MM.1S (cell line): ENCODE data around the gene FPR1.
"Not testable (repeated sequence)": the region's sequence is repeated elsewhere in the genome, so short reads cannot be mapped to it uniquely, and the experiment has no call there.

ENCODE experiments used
- DNase-seq: peaks from one replicate; pipeline ENCODE4 v3.0.0-alpha.2; 2015
- H2AFZ ChIP-seq: fragments of 300-600 bp; sonication (generic); 2 replicates; pipeline ENCODE4 v1.6.0; 2016; ENCODE audit warnings: antibody characterized with exemption, low read length
- H3F3A ChIP-seq: fragments of 300-600 bp; sonication (generic); 2 replicates; pipeline ENCODE4 v1.6.1; 2016; ENCODE audit warnings: mild to moderate bottlenecking, antibody characterized with exemption, low read length, moderate library complexity, mixed read lengths; ENCODE audit not compliant: insufficient read depth
- H3K27ac ChIP-seq: fragments of 300-600 bp; sonication (generic); 2 replicates; pipeline ENCODE4 v1.5.1; 2016; ENCODE audit warnings: mild to moderate bottlenecking, low read length
- H3K27me3 ChIP-seq: fragments of 300-600 bp; sonication (generic); replicated peaks from 2 replicates; pipeline ENCODE4 v1.6.0; 2016; ENCODE audit warnings: low read length; ENCODE audit not compliant: insufficient read depth
- H3K36me3 ChIP-seq: fragments of 300-600 bp; sonication (generic); replicated peaks from 2 replicates; pipeline ENCODE4 v1.6.1; 2016; ENCODE audit warnings: mild to moderate bottlenecking, low read length, mixed read lengths; ENCODE audit not compliant: insufficient read depth
- H3K4me1 ChIP-seq: fragments of 300-600 bp; sonication (generic); 2 replicates; pipeline ENCODE4 v1.6.1; 2016; ENCODE audit warnings: low read length, mixed read lengths
- H3K4me2 ChIP-seq: fragments of 300-600 bp; sonication (generic); 2 replicates; pipeline ENCODE4 v1.6.0; 2016; ENCODE audit warnings: low read depth, low read length
- H3K4me3 ChIP-seq: fragments of 300-600 bp; sonication (generic); 2 replicates; pipeline ENCODE4 v1.5.1; 2016; ENCODE audit warnings: low read length, mixed read lengths
- H3K79me2 ChIP-seq: fragments of 300-600 bp; sonication (generic); 2 replicates; pipeline ENCODE4 v1.6.1; 2016; ENCODE audit warnings: mixed run types, low read length, mixed read lengths
- H3K9ac ChIP-seq: fragments of 300-600 bp; sonication (generic); 2 replicates; pipeline ENCODE4 v1.6.1; 2016; ENCODE audit warnings: low read length, mixed read lengths
- H3K9me2 ChIP-seq: fragments of 300-600 bp; sonication (generic); replicated peaks from 2 replicates; pipeline ENCODE4 v1.6.1; 2016; ENCODE audit warnings: mild to moderate bottlenecking, low read length, mixed read lengths; ENCODE audit not compliant: insufficient read depth
- H3K9me3 ChIP-seq: fragments of 300-600 bp; sonication (generic); replicated peaks from 2 replicates; pipeline ENCODE4 v1.6.1; 2016; ENCODE audit warnings: mild to moderate bottlenecking, low read length, mixed read lengths; ENCODE audit not compliant: insufficient read depth
- H4K20me1 ChIP-seq: fragments of 300-600 bp; sonication (generic); 2 replicates; pipeline ENCODE4 v1.6.1; 2016; ENCODE audit warnings: mild to moderate bottlenecking, low read length, moderate library complexity, mixed read lengths; ENCODE audit not compliant: insufficient read depth
- EZH2 ChIP-seq: fragments of 300-600 bp; sonication (generic); optimal IDR thresholded peaks from 2 replicates; pipeline ENCODE3; 2017; ENCODE audit warnings: low read depth, mild to moderate bottlenecking, antibody characterized with exemption, low read length, mixed read lengths
- EZH2phosphoT487 ChIP-seq: fragments of 300-600 bp; sonication (generic); IDR thresholded peaks from 2 replicates; pipeline ENCODE4 v1.6.1; 2018; ENCODE audit warnings: antibody characterized with exemption, low read length
- TF ChIP-seq, protein P1 (sequence below): fragments of 300-600 bp; sonication (generic); IDR thresholded peaks from 2 replicates; pipeline ENCODE4 v1.5.1; 2016; ENCODE audit warnings: antibody characterized with exemption, low read length, mixed read lengths

The FPR1 gene

DNA sequence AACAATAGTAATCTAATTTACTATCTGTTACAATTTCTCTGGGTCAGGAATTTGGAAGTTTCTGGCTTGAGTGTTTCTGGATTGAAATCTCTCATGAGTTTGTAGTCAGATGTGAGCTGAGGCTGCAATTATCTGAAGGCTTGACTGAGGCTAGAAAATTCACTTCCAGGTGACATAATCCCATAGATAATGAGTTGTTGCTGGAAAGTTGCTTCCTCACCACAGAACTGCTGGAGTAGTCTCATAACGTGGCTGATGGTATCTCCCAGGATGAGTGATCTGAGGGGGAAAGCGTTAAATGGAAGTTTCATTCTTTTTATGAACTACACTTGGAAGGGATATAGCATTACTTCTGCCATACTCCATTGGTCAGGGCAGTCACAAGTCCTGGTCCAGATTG lies 28.0 kb upstream of the FPR1 start:
- H3K36me3 ChIP-seq: no peaks in the 10 kb centered on the region
- no peak overlapping the region for H3K4me2 ChIP-seq
- no peaks in the 10 kb centered on the region for H3K9me2 ChIP-seq
- H3F3A ChIP-seq: no peaks in the 10 kb centered on the region
- no peaks in the 10 kb centered on the region; the same call in 1 of the 2 replicates for H3K9me3 ChIP-seq
- H2AFZ ChIP-seq: no peak overlapping the region
- H3K4me1 ChIP-seq: no peaks in the 10 kb centered on the region
- DNase-seq: no peak
- no peaks in the 10 kb centered on the region for H4K20me1 ChIP-seq
- H3K4me3 ChIP-seq: no peak overlapping the region
- no peak for TF ChIP-seq EZH2phosphoT487
- no peak for TF ChIP-seq EZH2
- TF ChIP-seq, protein P1, sequence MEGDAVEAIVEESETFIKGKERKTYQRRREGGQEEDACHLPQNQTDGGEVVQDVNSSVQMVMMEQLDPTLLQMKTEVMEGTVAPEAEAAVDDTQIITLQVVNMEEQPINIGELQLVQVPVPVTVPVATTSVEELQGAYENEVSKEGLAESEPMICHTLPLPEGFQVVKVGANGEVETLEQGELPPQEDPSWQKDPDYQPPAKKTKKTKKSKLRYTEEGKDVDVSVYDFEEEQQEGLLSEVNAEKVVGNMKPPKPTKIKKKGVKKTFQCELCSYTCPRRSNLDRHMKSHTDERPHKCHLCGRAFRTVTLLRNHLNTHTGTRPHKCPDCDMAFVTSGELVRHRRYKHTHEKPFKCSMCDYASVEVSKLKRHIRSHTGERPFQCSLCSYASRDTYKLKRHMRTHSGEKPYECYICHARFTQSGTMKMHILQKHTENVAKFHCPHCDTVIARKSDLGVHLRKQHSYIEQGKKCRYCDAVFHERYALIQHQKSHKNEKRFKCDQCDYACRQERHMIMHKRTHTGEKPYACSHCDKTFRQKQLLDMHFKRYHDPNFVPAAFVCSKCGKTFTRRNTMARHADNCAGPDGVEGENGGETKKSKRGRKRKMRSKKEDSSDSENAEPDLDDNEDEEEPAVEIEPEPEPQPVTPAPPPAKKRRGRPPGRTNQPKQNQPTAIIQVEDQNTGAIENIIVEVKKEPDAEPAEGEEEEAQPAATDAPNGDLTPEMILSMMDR: no peak
- no peaks in the 10 kb centered on the region for H3K27me3 ChIP-seq
- no peak overlapping the region for H3K27ac ChIP-seq
- no peak overlapping the region for H3K9ac ChIP-seq
- no peaks in the 10 kb centered on the region for H3K79me2 ChIP-seq

DNA sequence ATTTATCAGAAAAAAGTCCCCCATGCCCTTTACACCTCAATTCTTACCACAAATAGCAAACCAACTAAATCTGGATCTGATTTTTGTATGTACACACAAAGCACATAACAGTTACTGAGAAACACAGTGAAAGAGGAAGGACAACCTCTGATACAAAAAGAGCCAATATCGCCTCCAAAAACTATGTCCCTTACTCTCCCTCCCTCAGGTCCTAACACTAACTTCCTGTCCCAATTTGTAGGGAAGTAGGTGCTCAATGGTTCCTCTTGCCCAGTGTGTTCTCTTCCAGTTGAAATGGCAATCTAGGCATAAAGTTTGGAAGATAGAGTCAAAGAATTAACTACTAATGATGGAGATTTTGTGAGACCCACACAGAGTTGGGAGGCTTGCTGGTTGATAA lies 27.5 kb upstream of the FPR1 start:
- Histone ChIP-seq H3K4me3 (no peak overlapping the region), H3K27me3 (no peaks in the 10 kb centered on the region), H3K9me2 (no peaks in the 10 kb centered on the region), H3K4me2 (no peak overlapping the region), H3F3A (no peaks in the 10 kb centered on the region), H2AFZ (no peak overlapping the region), H3K4me1 (no peaks in the 10 kb centered on the region), H3K27ac (no peak overlapping the region), H3K36me3 (no peaks in the 10 kb centered on the region), H3K9me3 (no peaks in the 10 kb centered on the region; the same call in 1 of the 2 replicates), H4K20me1 (no peaks in the 10 kb centered on the region), H3K9ac (no peak overlapping the region), H3K79me2 (no peaks in the 10 kb centered on the region)
- DNase-seq: no peak
- TF ChIP-seq EZH2phosphoT487: no peak
- no peak for TF ChIP-seq EZH2
- TF ChIP-seq, protein P1: no peak

DNA sequence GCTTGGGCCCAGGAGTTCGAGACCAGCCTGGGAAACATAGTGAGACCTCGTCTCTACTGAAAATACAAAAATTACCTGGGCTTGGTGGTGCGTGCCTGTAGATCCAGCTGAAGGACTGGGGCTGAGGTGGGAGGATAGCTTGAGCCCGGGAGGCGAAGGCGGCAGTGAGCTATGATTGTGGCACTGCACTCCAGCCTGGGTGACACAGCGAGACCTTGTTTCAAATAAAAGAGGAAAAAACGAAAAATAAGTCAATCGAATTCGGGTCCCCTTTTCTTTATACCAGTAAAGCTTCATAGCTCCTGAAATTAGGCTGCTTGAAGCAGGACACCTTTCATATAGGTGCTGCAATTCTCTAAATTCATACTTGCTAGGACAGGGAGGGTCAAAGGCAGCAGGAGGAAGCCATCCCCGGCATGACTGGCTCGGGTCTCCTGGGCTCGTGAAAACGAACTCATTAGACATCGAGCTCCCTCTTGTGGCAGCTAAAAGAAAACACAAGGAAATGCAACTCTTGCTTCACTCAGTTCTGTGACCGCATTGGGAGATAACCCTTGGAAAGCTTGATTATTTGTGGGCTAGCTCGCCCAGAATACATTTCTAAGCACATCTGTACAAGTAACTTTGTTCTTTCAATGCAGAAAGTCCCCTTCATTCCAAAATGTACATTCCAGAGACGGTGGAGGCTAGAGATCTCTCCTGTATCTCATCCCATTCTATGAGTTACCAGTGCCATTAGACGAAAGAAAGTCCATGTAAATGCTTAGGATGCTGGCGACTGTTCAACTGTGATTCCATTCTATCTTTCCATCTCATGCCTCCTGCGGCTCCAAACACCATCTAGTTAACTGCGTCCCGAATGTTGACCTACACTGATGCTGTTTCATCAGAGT lies 26.1 kb upstream of the FPR1 start:
- H3K4me1 ChIP-seq: no peaks in the 10 kb centered on the region
- H3K9ac ChIP-seq: no peak overlapping the region
- H3F3A ChIP-seq: no peaks in the 10 kb centered on the region
- H3K4me3 ChIP-seq: no peak overlapping the region
- H4K20me1 ChIP-seq: no peaks in the 10 kb centered on the region
- peak overlapping the region; percentile 40; the same call in 1 of the 2 replicates for H3K4me2 ChIP-seq
- TF ChIP-seq EZH2 (no peak), EZH2phosphoT487 (no peak)
- TF ChIP-seq, protein P1: peak; percentile 51
- H3K9me3 ChIP-seq: no peaks in the 10 kb centered on the region; the same call in 1 of the 2 replicates
- H3K27ac ChIP-seq: no peak overlapping the region
- no peaks in the 10 kb centered on the region for H3K27me3 ChIP-seq
- DNase-seq: peak; percentile 46
- H3K36me3 ChIP-seq: no peaks in the 10 kb centered on the region
- H3K79me2 ChIP-seq: no peaks in the 10 kb centered on the region
- H2AFZ ChIP-seq: no peak overlapping the region
- H3K9me2 ChIP-seq: no peaks in the 10 kb centered on the region

DNA sequence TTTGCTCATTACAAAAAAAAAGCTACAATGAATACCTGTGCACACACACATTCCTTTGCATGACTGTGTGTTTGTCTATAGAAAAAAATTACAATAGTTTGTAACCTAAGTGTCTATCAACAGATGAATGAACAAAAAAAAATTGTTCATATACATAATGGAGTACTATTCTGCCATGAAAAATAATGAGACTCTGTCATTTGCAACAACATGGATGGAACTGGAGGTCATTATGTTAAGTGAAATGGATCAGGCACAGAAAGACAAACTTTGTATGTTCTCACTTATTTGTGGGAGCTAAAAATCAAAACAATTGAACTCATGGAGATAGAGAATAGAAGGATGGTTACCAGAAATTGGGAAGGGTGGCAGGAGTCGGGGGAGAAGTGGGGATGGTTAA lies 24.9 kb upstream of the FPR1 start:
- H2AFZ ChIP-seq, H3K4me2 ChIP-seq, H3K9me3 ChIP-seq, DNase-seq, H3K9ac ChIP-seq, H3K36me3 ChIP-seq, H3F3A ChIP-seq, H3K4me3 ChIP-seq, H3K9me2 ChIP-seq, H3K79me2 ChIP-seq, H3K4me1 ChIP-seq, H3K27me3 ChIP-seq, H4K20me1 ChIP-seq, H3K27ac ChIP-seq: not testable (repeated sequence)
